HEK293 (cell line): ENCODE results near the gene TRIM9.

Experiments used
- CTCF ChIA-PET: fragments of 350-600 bp; formaldehyde crosslinking; extraction: SDS; loops from one replicate; lab custom pipeline; 2021; ENCODE audit warnings: antibody characterized with exemption; lab: Yijun Ruan, JAX
- POLR2A ChIA-PET: fragments of 300-600 bp; formaldehyde crosslinking; extraction: SDS; loops from one replicate; lab custom pipeline; 2020; ENCODE audit warnings: antibody characterized with exemption, inconsistent platforms; lab: Yijun Ruan, JAX
- H3K27ac ChIP-seq: fragments of 200-500 bp; sonication (Bioruptor generic); 2 replicates; pipeline ENCODE4 v1.5.1; 2014; ENCODE audit warnings: low read depth, low read length, control low read depth, inconsistent platforms; ENCODE audit errors: extremely low read depth
- H3K36me3 ChIP-seq, 2 experiments: fragments of 200-500 bp in 1 of 2; sonication (Bioruptor generic) in 1 of 2; 1 replicate in 1 of 2; 2 replicates in 1 of 2; pipeline ENCODE4 v1.5.1; 2014 to 2017; ENCODE audit warnings: inconsistent platforms in 2 of 2, low read length in 2 of 2; ENCODE audit not compliant: control insufficient read depth in 2 of 2, insufficient read depth in 1 of 2
- H3K4me1 ChIP-seq: fragments of 200-500 bp; sonication (Bioruptor generic); 2 replicates; pipeline ENCODE4 v1.5.1; 2014; ENCODE audit warnings: mild to moderate bottlenecking, low read length, inconsistent platforms; ENCODE audit not compliant: control insufficient read depth, insufficient read depth
- H3K4me3 ChIP-seq: 2 replicates; pipeline ENCODE4 v1.5.1; 2011; ENCODE audit warnings: low read depth, mild to moderate bottlenecking, control low read depth, low read length, moderate library complexity
- H3K9me3 ChIP-seq: fragments of 200-500 bp; sonication (Bioruptor generic); 2 replicates; pipeline ENCODE4 v1.5.1; 2014; ENCODE audit warnings: low read depth, low read length, inconsistent platforms; ENCODE audit not compliant: control insufficient read depth, insufficient read depth
- KLF10 ChIP-seq: fragments of 450-650 bp; IDR thresholded peaks from 2 replicates; pipeline ENCODE4 v1.5.1; 2018; ENCODE audit warnings: missing biosample characterization, mild to moderate bottlenecking, missing genetic modification characterization
- KLF16 ChIP-seq: fragments of 450-650 bp; formaldehyde crosslinking; IDR thresholded peaks from 2 replicates; pipeline ENCODE4 v1.5.1; 2017; ENCODE audit warnings: missing biosample characterization, missing genetic modification characterization
- KLF17 ChIP-seq: fragments of 450-650 bp; formaldehyde crosslinking; IDR thresholded peaks from 2 replicates; pipeline ENCODE4 v1.5.1; 2016; ENCODE audit warnings: missing biosample characterization, missing genetic modification characterization
- MZF1 ChIP-seq: fragments of 450-650 bp; formaldehyde crosslinking; IDR thresholded peaks from 2 replicates; pipeline ENCODE4 v1.5.1; 2017; ENCODE audit warnings: missing biosample characterization, missing genetic modification characterization, borderline replicate concordance
- OSR2 ChIP-seq: fragments of 450-650 bp; formaldehyde crosslinking; IDR thresholded peaks from 2 replicates; pipeline ENCODE4 v1.5.1; 2016; ENCODE audit warnings: missing biosample characterization, missing genetic modification characterization
- WT1 ChIP-seq: fragments of 450-650 bp; formaldehyde crosslinking; IDR thresholded peaks from 2 replicates; pipeline ENCODE4 v1.5.1; 2016; ENCODE audit warnings: missing biosample characterization, missing genetic modification characterization
- YY2 ChIP-seq: fragments of 450-650 bp; formaldehyde crosslinking; IDR thresholded peaks from 2 replicates; pipeline ENCODE4 v1.5.1; 2016; ENCODE audit warnings: missing biosample characterization, missing genetic modification characterization
- ZBTB7A ChIP-seq: fragments of 450-650 bp; formaldehyde crosslinking; IDR thresholded peaks from 2 replicates; pipeline ENCODE4 v1.5.1; 2016; ENCODE audit warnings: low read depth, missing biosample characterization, missing genetic modification characterization
- ZEB2 ChIP-seq: fragments of 450-650 bp; formaldehyde crosslinking; IDR thresholded peaks from 2 replicates; pipeline ENCODE4 v1.5.1; 2016; ENCODE audit warnings: missing biosample characterization, missing genetic modification characterization
- ZIC2 ChIP-seq: fragments of 450-650 bp; formaldehyde crosslinking; IDR thresholded peaks from 2 replicates; pipeline ENCODE4 v1.5.1; 2016; ENCODE audit warnings: missing biosample characterization, missing genetic modification characterization
- ZNF157 ChIP-seq: fragments of 450-650 bp; formaldehyde crosslinking; IDR thresholded peaks from 2 replicates; pipeline ENCODE4 v1.5.1; 2016; ENCODE audit warnings: missing biosample characterization, missing genetic modification characterization
- ZNF169 ChIP-seq: fragments of 450-650 bp; formaldehyde crosslinking; IDR thresholded peaks from 2 replicates; pipeline ENCODE4 v1.5.1; 2016; ENCODE audit warnings: missing biosample characterization, missing genetic modification characterization
- ZNF518A ChIP-seq: fragments of 450-650 bp; formaldehyde crosslinking; conservative IDR thresholded peaks from 2 replicates; pipeline ENCODE4 v1.5.1; 2016; ENCODE audit warnings: low read depth, missing biosample characterization, missing genetic modification characterization
- ZNF600 ChIP-seq: fragments of 450-650 bp; formaldehyde crosslinking; IDR thresholded peaks from 2 replicates; pipeline ENCODE4 v1.5.1; 2016; ENCODE audit warnings: missing biosample characterization, missing genetic modification characterization
- ZNF777 ChIP-seq: fragments of 450-650 bp; formaldehyde crosslinking; IDR thresholded peaks from 2 replicates; pipeline ENCODE4 v1.5.1; 2017; ENCODE audit warnings: missing biosample characterization, missing genetic modification characterization, borderline replicate concordance
- ZNF792 ChIP-seq: fragments of 450-650 bp; formaldehyde crosslinking; IDR thresholded peaks from 2 replicates; pipeline ENCODE4 v1.5.1; 2016; ENCODE audit warnings: missing biosample characterization, missing genetic modification characterization
- ZSCAN16 ChIP-seq: fragments of 450-650 bp; formaldehyde crosslinking; IDR thresholded peaks from 2 replicates; pipeline ENCODE4 v1.5.1; 2016; ENCODE audit warnings: missing biosample characterization, missing genetic modification characterization
- TF ChIP-seq, protein P1 (sequence below): fragments of 450-650 bp; formaldehyde crosslinking; IDR thresholded peaks from 2 replicates; pipeline ENCODE4 v1.5.1; 2017; ENCODE audit warnings: missing biosample characterization, missing genetic modification characterization
- TF ChIP-seq, protein P2 (sequence below): fragments of 450-650 bp; formaldehyde crosslinking; IDR thresholded peaks from 2 replicates; pipeline ENCODE4; 2016; ENCODE audit warnings: missing biosample characterization, missing genetic modification characterization
- TF ChIP-seq, protein P3 (sequence below): fragments of 450-650 bp; formaldehyde crosslinking; IDR thresholded peaks from 2 replicates; pipeline ENCODE4 v1.5.1; 2016; ENCODE audit warnings: missing biosample characterization, missing genetic modification characterization

The TRIM9 gene

DNA sequence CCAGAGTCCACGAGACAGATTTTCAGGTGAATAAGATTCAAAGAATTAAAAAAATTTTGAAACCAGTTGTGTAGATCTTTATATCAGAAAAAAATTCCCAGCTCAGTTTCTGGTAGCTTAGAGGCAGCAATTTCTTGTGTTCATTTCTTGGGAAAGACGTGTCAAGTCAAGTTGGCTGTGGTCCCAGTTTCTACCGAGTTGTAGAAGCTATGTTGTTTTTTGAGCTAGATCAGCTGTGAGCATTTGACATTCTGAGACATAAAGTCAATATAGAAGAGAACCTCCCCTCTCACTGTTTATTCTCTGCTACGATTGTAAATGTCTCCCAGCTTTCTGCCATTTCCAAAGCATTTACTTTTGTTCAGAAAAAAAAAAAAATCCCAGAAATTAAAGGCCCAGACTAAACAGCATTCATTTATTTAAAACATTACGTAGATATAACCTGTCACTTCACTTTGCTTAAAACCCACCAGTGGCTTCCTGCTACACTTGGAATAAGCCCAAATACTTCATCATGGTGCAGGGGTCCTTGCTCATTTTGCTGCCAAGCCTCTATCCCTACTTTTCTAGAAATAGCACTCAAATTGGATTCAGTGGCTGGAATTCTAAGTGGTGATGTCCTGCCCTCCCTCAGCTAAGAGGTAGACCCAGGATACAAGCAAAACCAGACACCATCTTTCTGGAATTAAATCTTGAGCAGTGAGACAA is 130.1 kb downstream of the TRIM9 start (continued):
- TF ChIP-seq, protein P1, sequence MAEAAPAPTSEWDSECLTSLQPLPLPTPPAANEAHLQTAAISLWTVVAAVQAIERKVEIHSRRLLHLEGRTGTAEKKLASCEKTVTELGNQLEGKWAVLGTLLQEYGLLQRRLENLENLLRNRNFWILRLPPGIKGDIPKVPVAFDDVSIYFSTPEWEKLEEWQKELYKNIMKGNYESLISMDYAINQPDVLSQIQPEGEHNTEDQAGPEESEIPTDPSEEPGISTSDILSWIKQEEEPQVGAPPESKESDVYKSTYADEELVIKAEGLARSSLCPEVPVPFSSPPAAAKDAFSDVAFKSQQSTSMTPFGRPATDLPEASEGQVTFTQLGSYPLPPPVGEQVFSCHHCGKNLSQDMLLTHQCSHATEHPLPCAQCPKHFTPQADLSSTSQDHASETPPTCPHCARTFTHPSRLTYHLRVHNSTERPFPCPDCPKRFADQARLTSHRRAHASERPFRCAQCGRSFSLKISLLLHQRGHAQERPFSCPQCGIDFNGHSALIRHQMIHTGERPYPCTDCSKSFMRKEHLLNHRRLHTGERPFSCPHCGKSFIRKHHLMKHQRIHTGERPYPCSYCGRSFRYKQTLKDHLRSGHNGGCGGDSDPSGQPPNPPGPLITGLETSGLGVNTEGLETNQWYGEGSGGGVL (tag by site-specific recombination) = no peak
- TF ChIP-seq WT1 (tag by site-specific recombination) (peak; percentile 92), ZNF169 (tag by site-specific recombination) (no peak), KLF16 (no peak), ZBTB7A (no peak), KLF17 (tag by site-specific recombination) (no peak), MZF1 (tag by site-specific recombination) (peak; percentile 96; the same call in 1 of the 2 replicates), KLF10 (tag by site-specific recombination) (no peak), ZEB2 (tag by site-specific recombination) (no peak), ZNF792 (tag by site-specific recombination) (no peak), YY2 (no peak), OSR2 (tag by site-specific recombination) (peak; percentile 44; the same call in 1 of the 2 replicates)

DNA sequence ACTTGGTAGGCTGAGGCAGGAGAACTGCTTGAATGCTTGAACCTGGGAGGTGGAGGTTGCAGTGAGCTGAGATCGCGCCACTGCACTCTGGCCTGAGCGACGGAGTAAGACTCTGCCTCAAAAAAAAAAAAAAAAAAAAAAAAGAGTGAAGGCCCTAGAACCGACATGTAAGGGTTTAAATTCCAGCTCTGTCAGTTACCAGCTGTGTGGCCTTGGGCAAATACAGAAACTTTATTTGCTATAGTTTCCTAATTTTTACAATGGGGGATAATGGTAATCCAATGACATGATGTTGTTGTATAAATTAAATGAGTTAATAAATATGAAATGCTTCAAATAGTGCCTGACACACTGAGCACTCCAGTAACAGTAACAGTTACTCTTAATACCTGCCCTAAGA is 131.0 kb downstream of the TRIM9 start:
- ChIA-PET CTCF (interaction anchor here (0.9 to 1.1 kb wide), 3 partner anchors 8 to 132 kb away, joined by 3 to 4 read pairs (median 3); no protein-coding TSS in a partner anchor), POLR2A (interaction anchor here (1.0 kb wide), 1 partner anchor 254 kb away, joined by 5 read pairs; no protein-coding TSS in a partner anchor)
- Histone ChIP-seq H3K27ac (no peak overlapping the region), H3K9me3 (no peaks in the 10 kb centered on the region), H3K4me1 (peaks cover 7% of the 10 kb centered on the region), H3K4me3 (no peak overlapping the region), H3K36me3 (no peaks in the 10 kb centered on the region)
- no peak for TF ChIP-seq ZIC2
- TF ChIP-seq ZNF600 (tag by site-specific recombination) = no peak
- TF ChIP-seq ZNF157 (tag by site-specific recombination) = no peak
- TF ChIP-seq, protein P2, sequence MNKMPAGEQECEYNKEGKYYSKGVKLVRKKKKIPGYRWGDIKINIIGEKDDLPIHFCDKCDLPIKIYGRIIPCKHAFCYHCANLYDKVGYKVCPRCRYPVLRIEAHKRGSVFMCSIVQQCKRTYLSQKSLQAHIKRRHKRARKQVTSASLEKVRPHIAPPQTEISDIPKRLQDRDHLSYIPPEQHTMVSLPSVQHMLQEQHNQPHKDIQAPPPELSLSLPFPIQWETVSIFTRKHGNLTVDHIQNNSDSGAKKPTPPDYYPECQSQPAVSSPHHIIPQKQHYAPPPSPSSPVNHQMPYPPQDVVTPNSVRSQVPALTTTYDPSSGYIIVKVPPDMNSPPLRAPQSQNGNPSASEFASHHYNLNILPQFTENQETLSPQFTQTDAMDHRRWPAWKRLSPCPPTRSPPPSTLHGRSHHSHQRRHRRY (tag by site-specific recombination) = no peak
- TF ChIP-seq ZNF777 (tag by site-specific recombination) = no peak
- no peak for TF ChIP-seq ZNF518A (tag by site-specific recombination)
- TF ChIP-seq ZSCAN16 = no peak
- TF ChIP-seq, protein P3, sequence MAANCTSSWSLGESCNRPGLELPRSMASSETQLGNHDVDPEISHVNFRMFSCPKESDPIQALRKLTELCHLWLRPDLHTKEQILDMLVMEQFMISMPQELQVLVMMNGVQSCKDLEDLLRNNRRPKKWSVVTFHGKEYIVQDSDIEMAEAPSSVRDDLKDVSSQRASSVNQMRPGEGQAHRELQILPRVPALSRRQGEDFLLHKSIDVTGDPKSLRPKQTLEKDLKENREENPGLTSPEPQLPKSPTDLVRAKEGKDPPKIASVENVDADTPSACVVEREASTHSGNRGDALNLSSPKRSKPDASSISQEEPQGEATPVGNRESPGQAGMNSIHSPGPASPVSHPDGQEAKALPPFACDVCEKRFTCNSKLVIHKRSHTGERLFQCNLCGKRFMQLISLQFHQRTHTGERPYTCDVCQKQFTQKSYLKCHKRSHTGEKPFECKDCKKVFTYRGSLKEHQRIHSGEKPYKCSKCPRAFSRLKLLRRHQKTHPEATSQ (tag by site-specific recombination) = no peak
